Mesothelial cell of epicardium (in vitro differentiated cells): ENCODE results near the gene DUSP7. TPM values are rescaled to one million over a fixed set of nuclear protein-coding genes. Genes with fewer than 3 reads are reported as not detected.

Source experiments
- DNase-seq, 2 experiments: peaks; one replicate each; pipeline ENCODE4 v3.0.0; 2021; ENCODE audit warnings: low spot score in 2 of 2; ENCODE audit not compliant: unreplicated experiment in 2 of 2
- H3K27ac Mint-ChIP-seq: 2 replicates; pipeline ENCODE4 v1.8.0; 2021; ENCODE audit warnings: mixed read lengths
- H3K27me3 Mint-ChIP-seq: 2 replicates; pipeline ENCODE4 v1.8.0; 2021; ENCODE audit warnings: low read depth, mixed read lengths
- H3K36me3 Mint-ChIP-seq: 2 replicates; pipeline ENCODE4 v1.8.0; 2021; ENCODE audit warnings: mixed read lengths
- H3K4me1 Mint-ChIP-seq: 2 replicates; pipeline ENCODE4 v1.8.0; 2021; ENCODE audit warnings: mixed read lengths
- H3K4me3 Mint-ChIP-seq: 2 replicates; pipeline ENCODE4 v1.8.0; 2021; ENCODE audit warnings: mild to moderate bottlenecking, moderate library complexity, mixed read lengths
- H3K9me3 Mint-ChIP-seq: 2 replicates; pipeline ENCODE4 v1.8.0; 2021; ENCODE audit warnings: mixed read lengths
- CTCF ChIP-seq: fragments of 200-600 bp; sonication (generic); IDR thresholded peaks from one replicate; pipeline ENCODE4 v1.5.0; 2021; ENCODE audit warnings: antibody characterized with exemption; ENCODE audit not compliant: unreplicated experiment
- total RNA-seq: library from RNA; stranded (reverse); gene quantifications from 3 replicates; pipeline ENCODE4 v1.2.1, GENCODE V29; 2021

DUSP7 gene
- total RNA-seq, 1 donor from 2014 or later: 32.2 TPM

GRCh38 chr3:52095990-52096775, 39.8 kb upstream of the DUSP7 start:
- peaks cover 3% of the 10 kb centered on the region for H3K4me1 Mint-ChIP-seq
- no peaks in the 10 kb centered on the region for H3K27me3 Mint-ChIP-seq
- no peak overlapping the region for H3K27ac Mint-ChIP-seq
- H3K36me3 Mint-ChIP-seq: peaks cover 5% of the 10 kb centered on the region
- no peak for DNase-seq
- H3K4me3 Mint-ChIP-seq: no peak overlapping the region
- peaks cover 7% of the 10 kb centered on the region for H3K9me3 Mint-ChIP-seq
- TF ChIP-seq CTCF: no peak

- H3K27ac Mint-ChIP-seq: no peak overlapping the region
- no peaks in the 10 kb centered on the region for H3K36me3 Mint-ChIP-seq
- peaks cover 10% of the 10 kb centered on the region for H3K4me1 Mint-ChIP-seq
- no peaks in the 10 kb centered on the region for H3K9me3 Mint-ChIP-seq
- no peak for DNase-seq
- no peaks in the 10 kb centered on the region for H3K27me3 Mint-ChIP-seq
- TF ChIP-seq CTCF: no peak
- no peak overlapping the region for H3K4me3 Mint-ChIP-seq
Measured at GRCh38 chr3:52094571-52095485, 38.5 kb upstream of the DUSP7 start.

- H3K9me3 Mint-ChIP-seq: no peaks in the 10 kb centered on the region
- H3K4me1 Mint-ChIP-seq: peaks cover 17% of the 10 kb centered on the region
- DNase-seq: no peak
- H3K27ac Mint-ChIP-seq: no peak overlapping the region
- H3K27me3 Mint-ChIP-seq: no peaks in the 10 kb centered on the region
- no peaks in the 10 kb centered on the region for H3K36me3 Mint-ChIP-seq
- H3K4me3 Mint-ChIP-seq: no peak overlapping the region
- no peak for TF ChIP-seq CTCF
Measured at GRCh38 chr3:52093756-52094545, 37.6 kb upstream of the DUSP7 start.

- no peak overlapping the region for H3K4me3 Mint-ChIP-seq
- peaks cover 24% of the 10 kb centered on the region for H3K4me1 Mint-ChIP-seq
- no peaks in the 10 kb centered on the region for H3K27me3 Mint-ChIP-seq
- TF ChIP-seq CTCF: no peak
- no peaks in the 10 kb centered on the region for H3K9me3 Mint-ChIP-seq
- no peaks in the 10 kb centered on the region for H3K36me3 Mint-ChIP-seq
- DNase-seq: no peak
- no peak overlapping the region for H3K27ac Mint-ChIP-seq
Measured at GRCh38 chr3:52092891-52093290, 36.5 kb upstream of the DUSP7 start.

- no peaks in the 10 kb centered on the region for H3K27me3 Mint-ChIP-seq
- no peak for DNase-seq
- no peak for TF ChIP-seq CTCF
- peaks cover 25% of the 10 kb centered on the region for H3K4me1 Mint-ChIP-seq
- no peak overlapping the region for H3K27ac Mint-ChIP-seq
- no peaks in the 10 kb centered on the region for H3K36me3 Mint-ChIP-seq
- H3K9me3 Mint-ChIP-seq: no peaks in the 10 kb centered on the region
- no peak overlapping the region for H3K4me3 Mint-ChIP-seq
Measured at GRCh38 chr3:52092271-52092660, 35.9 kb upstream of the DUSP7 start.
